NCI-H146 (cell line): ENCODE measurements around the gene PMM2.

Experiments
- DNase-seq: peaks from one replicate; lab custom pipeline; 2025; lab: John Stamatoyannopoulos, UW

The PMM2 gene

GRCh38 chr16:8851761-8852403 lies 54.2 kb downstream of the PMM2 start:
- no peak for DNase-seq

GRCh38 chr16:8852534-8852933 lies 54.9 kb downstream of the PMM2 start:
- DNase-seq: no peak

DNA sequence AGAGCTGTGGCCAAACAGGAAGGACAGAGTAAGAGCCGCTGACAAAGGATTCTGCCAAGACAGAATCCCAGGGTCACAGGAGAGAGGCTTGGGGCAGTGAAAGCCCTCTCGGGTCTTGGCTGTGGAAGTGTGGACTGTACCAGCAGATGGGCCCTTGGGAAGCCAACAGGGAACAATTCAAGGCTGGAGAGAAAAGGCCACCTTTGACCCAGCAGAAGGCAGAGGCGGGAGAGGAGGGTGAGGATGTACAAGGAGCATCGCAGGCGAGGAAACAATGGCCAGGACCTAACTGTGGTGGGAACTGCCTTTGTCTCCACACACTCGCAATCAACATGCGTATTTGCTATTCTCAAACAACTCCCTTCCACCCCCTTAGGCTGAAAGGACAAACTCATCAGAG lies 55.5 kb downstream of the PMM2 start:
- no peak for DNase-seq

- no peak for DNase-seq
Measured at GRCh38 chr16:8853611-8854010, 56.0 kb downstream of the PMM2 start.

DNA sequence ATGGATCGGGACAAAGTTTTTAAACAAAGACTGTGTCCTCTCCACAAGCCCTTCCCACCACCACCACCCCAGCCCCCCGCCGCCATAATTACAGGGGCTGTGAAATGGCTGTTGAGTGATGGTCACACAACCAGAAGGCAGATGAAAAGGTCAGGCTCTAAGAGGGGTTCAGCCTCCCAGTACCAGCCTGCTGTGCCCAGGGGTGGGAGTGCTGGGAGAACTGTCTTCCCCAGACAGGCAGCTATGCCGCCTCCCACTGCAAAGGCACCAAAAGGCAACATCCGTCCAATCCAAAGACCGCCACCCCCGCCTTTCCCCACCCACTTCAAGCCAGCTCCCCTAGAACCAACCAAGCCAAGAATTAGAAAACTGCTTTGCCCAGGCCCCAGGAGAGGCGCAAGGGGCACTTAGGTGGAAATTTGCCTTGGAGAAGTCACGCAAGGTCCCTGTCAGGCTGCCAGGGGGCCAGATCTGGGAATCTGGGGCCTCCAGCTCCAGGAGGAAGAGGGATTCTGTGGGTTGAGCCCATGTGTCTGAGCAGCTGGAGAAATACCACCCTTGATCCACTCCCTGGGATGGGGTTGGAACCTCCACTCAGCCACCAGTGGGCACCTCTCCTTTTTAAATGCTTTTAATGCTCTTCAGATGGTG lies 56.8 kb downstream of the PMM2 start:
- no peak for DNase-seq

DNA sequence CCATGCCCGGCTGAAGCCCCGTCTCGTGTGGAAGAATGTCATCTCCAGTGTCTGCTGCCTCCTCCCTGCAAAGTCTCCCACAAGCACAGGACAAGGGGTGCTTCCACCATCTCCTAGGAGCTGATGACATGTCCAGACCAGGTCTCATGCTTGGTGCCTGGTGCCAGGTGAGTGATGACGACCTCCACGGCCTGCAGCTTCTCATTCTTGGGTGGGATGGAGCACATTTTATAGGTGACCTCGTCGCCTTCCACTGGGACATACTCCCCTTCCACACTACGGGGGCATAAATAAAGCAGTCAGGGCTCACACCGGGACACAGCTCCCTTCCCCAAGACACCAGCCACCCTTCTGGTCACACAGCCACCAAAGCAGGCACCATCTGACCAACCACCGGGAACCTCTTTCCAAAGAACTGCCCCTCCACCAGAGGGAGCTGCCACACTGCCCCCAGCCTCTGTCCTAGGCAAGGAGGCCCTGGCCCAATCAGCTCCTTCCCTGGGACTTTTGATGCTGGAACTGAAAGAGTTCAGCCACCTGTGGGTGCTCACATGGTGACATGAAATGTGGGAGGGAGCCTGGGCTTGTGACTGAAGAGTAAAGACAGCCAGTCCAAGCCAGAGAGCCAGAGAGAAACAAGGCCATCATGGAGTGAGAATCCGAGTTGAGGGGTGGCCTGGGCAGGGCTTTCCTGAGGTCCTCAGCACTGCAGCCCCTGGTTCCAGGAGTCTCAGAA lies 57.6 kb downstream of the PMM2 start:
- no peak for DNase-seq

GRCh38 chr16:8855972-8856371 lies 58.3 kb downstream of the PMM2 start:
- DNase-seq: no peak

- DNase-seq: no peak
Measured at GRCh38 chr16:8858994-8859912, 61.6 kb downstream of the PMM2 start.

GRCh38 chr16:8859913-8860881 lies 62.6 kb downstream of the PMM2 start:
- no peak for DNase-seq

- no peak for DNase-seq
Measured at GRCh38 chr16:8861563-8862308, 64.1 kb downstream of the PMM2 start.

- DNase-seq: no peak
Measured at GRCh38 chr16:8862309-8863130, 64.9 kb downstream of the PMM2 start.

- DNase-seq: no peak
Measured at GRCh38 chr16:8863594-8864424, 66.2 kb downstream of the PMM2 start.

DNA sequence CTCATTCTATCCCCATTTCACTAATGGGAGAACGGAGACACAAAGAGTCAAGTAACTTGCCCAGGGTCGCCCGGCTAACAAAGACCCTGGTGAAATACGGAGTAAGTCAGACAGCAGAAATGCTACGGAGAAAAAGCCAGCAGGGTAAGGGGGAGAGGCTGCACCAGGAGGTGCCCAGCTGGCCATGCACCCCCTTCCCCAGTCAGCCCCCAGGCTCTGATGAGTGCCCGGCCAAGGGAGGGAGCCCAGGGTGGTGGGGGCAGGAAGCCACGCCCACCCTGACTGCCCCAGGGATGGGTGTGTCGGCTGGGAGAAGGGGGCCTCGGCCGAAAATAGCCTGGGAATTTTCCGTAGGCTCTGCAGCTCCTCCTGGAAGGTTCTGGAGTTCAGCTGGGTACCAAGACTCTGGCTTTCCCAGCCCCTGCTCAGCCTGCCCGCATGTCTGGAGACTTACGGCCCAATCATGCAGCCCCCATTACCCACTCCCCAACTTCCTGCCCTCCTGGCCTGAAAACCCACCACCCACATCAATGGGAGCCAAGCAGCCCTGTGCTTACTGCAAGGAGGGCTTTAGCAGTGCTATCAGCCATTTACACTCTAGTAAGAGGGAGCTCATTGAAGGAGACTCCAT lies 67.0 kb downstream of the PMM2 start:
- DNase-seq: no peak

DNA sequence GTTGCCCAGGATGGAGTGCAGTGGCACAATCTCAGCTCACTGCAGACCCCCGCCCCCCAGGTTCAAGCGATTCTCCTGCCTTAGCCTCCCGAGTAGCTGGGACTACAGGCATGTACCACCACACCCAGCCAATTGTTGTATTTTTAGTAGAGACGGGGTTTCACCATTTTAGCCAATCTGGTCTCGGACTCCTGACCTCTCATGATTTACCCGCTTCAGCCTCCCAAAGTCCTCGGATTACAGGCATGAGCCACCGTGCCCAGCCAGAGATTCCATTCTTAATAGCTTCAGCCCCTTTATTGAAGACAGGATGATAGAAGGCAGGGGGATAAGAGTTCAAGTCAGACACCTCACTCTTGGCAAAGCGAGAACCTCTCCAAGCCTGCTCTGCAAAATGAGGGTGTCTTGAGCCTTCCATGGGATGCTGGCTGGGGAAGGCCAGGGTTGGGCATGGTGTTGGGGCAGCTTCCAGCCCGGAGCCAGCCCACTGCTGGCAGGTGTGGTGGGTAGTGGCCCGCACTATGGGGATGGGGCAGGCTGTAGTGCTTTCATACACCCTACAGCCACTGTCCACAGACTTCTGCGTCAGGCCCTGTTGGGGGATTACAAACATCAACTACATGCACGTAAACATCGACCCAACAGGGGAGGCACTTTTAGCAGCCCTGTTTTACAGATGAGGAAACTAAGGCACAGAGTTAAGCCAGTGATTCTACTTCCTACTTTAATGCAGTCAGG lies 67.7 kb downstream of the PMM2 start:
- DNase-seq: no peak

GRCh38 chr16:8866118-8866883 lies 68.7 kb downstream of the PMM2 start:
- DNase-seq: no peak

GRCh38 chr16:8866884-8867215 lies 69.2 kb downstream of the PMM2 start:
- no peak for DNase-seq
